Neural progenitor cell (in vitro differentiated cells): Measurements from ENCODE around the gene OGFOD2. TPM values are rescaled to one million over a fixed set of nuclear protein-coding genes. Genes with fewer than 3 reads are reported as not detected.

Source experiments
- DNase-seq: peaks from one replicate; pipeline ENCODE4 v3.0.0-alpha.2; 2016; ENCODE audit warnings: low spot score
- H2AFZ ChIP-seq: fragments of 200-600 bp; sonication (generic); replicated peaks from 2 replicates; pipeline ENCODE4 v1.6.1; 2016; ENCODE audit warnings: antibody characterized with exemption
- H3F3A ChIP-seq: fragments of 200-600 bp; sonication (generic); 2 replicates; pipeline ENCODE4 v1.6.1; 2016; ENCODE audit warnings: antibody characterized with exemption, low read depth
- H3K27ac ChIP-seq: fragments of 200-600 bp; sonication (generic); 2 replicates; pipeline ENCODE4 v1.5.1; 2016; ENCODE audit warnings: mild to moderate bottlenecking
- H3K27me3 ChIP-seq: fragments of 200-600 bp; sonication (generic); 2 replicates; pipeline ENCODE4 v1.6.1; 2016; ENCODE audit warnings: mild to moderate bottlenecking, moderate library complexity
- H3K36me3 ChIP-seq: fragments of 200-600 bp; sonication (generic); 2 replicates; pipeline ENCODE4 v1.5.1; 2016
- H3K4me1 ChIP-seq: fragments of 200-600 bp; sonication (generic); 2 replicates; pipeline ENCODE4 v1.6.1; 2016; ENCODE audit warnings: mixed run types
- H3K4me2 ChIP-seq: fragments of 200-600 bp; sonication (generic); 2 replicates; pipeline ENCODE4 v1.6.1; 2016
- H3K4me3 ChIP-seq: fragments of 200-600 bp; sonication (generic); 2 replicates; pipeline ENCODE4 v1.5.1; 2016
- H3K79me2 ChIP-seq: fragments of 200-600 bp; sonication (generic); 2 replicates; pipeline ENCODE4 v1.6.1; 2016; ENCODE audit warnings: low read depth
- H3K9ac ChIP-seq: fragments of 200-600 bp; sonication (generic); 2 replicates; pipeline ENCODE4 v1.6.1; 2016
- H3K9me3 ChIP-seq: fragments of 200-600 bp; sonication (generic); 2 replicates; pipeline ENCODE4 v1.5.1; 2016; ENCODE audit warnings: low read depth
- H4K20me1 ChIP-seq: fragments of 200-600 bp; sonication (generic); 2 replicates; pipeline ENCODE4 v1.6.1; 2016; ENCODE audit warnings: low read depth
- H3K27ac Mint-ChIP-seq: 3 replicates; pipeline ENCODE4 v1.8.0; 2021; ENCODE audit warnings: mixed read lengths
- H3K27me3 Mint-ChIP-seq: 2 replicates; pipeline ENCODE4 v1.8.0; 2022; ENCODE audit warnings: low read depth, mild to moderate bottlenecking, inconsistent platforms, moderate library complexity, mixed read lengths; ENCODE audit not compliant: insufficient read depth
- H3K36me3 Mint-ChIP-seq: 3 replicates; pipeline ENCODE4 v1.8.0; 2021; ENCODE audit warnings: mixed read lengths
- H3K4me1 Mint-ChIP-seq: 3 replicates; pipeline ENCODE4 v1.8.0; 2021; ENCODE audit warnings: mixed read lengths
- H3K4me3 Mint-ChIP-seq: 3 replicates; pipeline ENCODE4 v1.8.0; 2021; ENCODE audit warnings: mild to moderate bottlenecking, moderate library complexity, mixed read lengths
- H3K9me3 Mint-ChIP-seq: 3 replicates; pipeline ENCODE4 v1.8.0; 2020; ENCODE audit warnings: mixed read lengths
- EZH2 ChIP-seq: fragments of 200-600 bp; sonication (generic); IDR thresholded peaks from 2 replicates; pipeline ENCODE4 v1.6.1; 2017; ENCODE audit warnings: antibody characterized with exemption, mild to moderate bottlenecking, moderate library complexity
- EZH2phosphoT487 ChIP-seq: fragments of 200-600 bp; sonication (generic); IDR thresholded peaks from 2 replicates; pipeline ENCODE4 v1.6.1; 2017; ENCODE audit warnings: antibody characterized with exemption
- total RNA-seq: library from RNA; depleted of rRNA; stranded (reverse); fragments of >200 nt; gene quantifications from 2 replicates; pipeline ENCODE4 v1.2.3, GENCODE V29; 2015; ENCODE audit warnings: low replicate concordance
- TF ChIP-seq, protein P1 (sequence below): fragments of 200-600 bp; sonication (generic); IDR thresholded peaks from 2 replicates; pipeline ENCODE4 v1.5.1; 2017; ENCODE audit warnings: antibody characterized with exemption, mild to moderate bottlenecking

Gene OGFOD2
- total RNA-seq, 1 donor from 2014 or later: 9.9 TPM

DNA sequence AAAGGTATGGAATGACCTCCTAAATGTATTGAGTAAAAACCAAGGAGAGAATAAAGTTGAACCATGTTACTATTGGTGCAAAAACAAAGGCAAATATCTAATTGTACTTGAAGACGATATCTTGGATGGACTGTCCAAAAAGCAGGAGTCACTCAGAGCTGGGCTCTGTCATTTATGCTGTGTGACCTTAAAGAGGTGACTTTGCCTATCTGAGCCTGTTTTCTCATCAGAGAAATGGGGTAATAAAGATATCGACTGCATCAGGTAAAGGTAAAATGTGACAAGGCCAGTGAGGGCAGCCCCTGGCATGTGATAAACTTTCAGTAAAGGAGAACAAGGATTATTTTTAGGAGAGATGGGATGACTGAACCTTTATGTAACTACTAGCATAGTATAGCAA lies 6.9 kb upstream of the OGFOD2 start:
- H3K9me3 ChIP-seq: no peaks in the 10 kb centered on the region
- no peak for DNase-seq
- H3K36me3 ChIP-seq: no peaks in the 10 kb centered on the region
- H3K9ac ChIP-seq: no peak overlapping the region
- H3K4me2 ChIP-seq: no peak overlapping the region
- TF ChIP-seq, protein P1, sequence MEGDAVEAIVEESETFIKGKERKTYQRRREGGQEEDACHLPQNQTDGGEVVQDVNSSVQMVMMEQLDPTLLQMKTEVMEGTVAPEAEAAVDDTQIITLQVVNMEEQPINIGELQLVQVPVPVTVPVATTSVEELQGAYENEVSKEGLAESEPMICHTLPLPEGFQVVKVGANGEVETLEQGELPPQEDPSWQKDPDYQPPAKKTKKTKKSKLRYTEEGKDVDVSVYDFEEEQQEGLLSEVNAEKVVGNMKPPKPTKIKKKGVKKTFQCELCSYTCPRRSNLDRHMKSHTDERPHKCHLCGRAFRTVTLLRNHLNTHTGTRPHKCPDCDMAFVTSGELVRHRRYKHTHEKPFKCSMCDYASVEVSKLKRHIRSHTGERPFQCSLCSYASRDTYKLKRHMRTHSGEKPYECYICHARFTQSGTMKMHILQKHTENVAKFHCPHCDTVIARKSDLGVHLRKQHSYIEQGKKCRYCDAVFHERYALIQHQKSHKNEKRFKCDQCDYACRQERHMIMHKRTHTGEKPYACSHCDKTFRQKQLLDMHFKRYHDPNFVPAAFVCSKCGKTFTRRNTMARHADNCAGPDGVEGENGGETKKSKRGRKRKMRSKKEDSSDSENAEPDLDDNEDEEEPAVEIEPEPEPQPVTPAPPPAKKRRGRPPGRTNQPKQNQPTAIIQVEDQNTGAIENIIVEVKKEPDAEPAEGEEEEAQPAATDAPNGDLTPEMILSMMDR: no peak
- TF ChIP-seq EZH2phosphoT487: no peak
- TF ChIP-seq EZH2: no peak
- Mint-ChIP-seq H3K36me3 (no peaks in the 10 kb centered on the region), H3K4me1 (peaks cover 14% of the 10 kb centered on the region), H3K27me3 (peaks cover 8% of the 10 kb centered on the region), H3K27ac (no peak overlapping the region), H3K4me3 (no peak overlapping the region), H3K9me3 (no peaks in the 10 kb centered on the region)
- peaks cover 19% of the 10 kb centered on the region for H3F3A ChIP-seq
- H3K27me3 ChIP-seq: no peaks in the 10 kb centered on the region
- H2AFZ ChIP-seq: no peak overlapping the region
- no peaks in the 10 kb centered on the region for H3K79me2 ChIP-seq
- H3K4me1 ChIP-seq: peaks cover 12% of the 10 kb centered on the region
- H4K20me1 ChIP-seq: peaks cover 19% of the 10 kb centered on the region
- H3K4me3 ChIP-seq: no peak overlapping the region
- H3K27ac ChIP-seq: no peak overlapping the region

DNA sequence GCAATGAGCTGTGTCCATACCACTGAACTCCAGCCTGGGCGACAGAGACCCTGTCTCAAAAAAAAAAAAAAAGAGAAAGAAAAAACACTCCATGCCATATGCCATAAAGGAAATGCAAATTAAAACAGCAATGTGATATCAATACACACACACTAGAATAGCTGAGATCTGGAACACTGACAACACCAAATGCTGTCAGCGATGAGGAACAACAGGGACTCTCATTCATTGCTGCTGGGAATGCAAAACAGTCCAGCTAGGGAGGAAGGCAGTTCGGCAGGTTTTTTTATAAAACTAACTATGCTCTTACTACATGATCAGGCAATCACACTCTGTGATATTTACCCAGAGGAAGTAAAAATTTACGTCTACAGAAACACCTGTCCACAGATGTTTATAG lies 5.4 kb upstream of the OGFOD2 start:
- peaks cover 25% of the 10 kb centered on the region for H3F3A ChIP-seq
- H3K9me3 Mint-ChIP-seq: no peaks in the 10 kb centered on the region
- H3K27me3 ChIP-seq: no peaks in the 10 kb centered on the region
- no peak overlapping the region for H3K4me3 ChIP-seq
- H3K4me2 ChIP-seq: no peak overlapping the region
- H3K79me2 ChIP-seq: no peaks in the 10 kb centered on the region
- peak overlapping the region; percentile 17 for H3K27ac Mint-ChIP-seq
- TF ChIP-seq EZH2phosphoT487 (no peak), EZH2 (no peak)
- TF ChIP-seq, protein P1: no peak
- no peak for DNase-seq
- H2AFZ ChIP-seq: no peak overlapping the region
- H4K20me1 ChIP-seq: peaks cover 14% of the 10 kb centered on the region
- peaks cover 11% of the 10 kb centered on the region for H3K4me1 Mint-ChIP-seq
- no peaks in the 10 kb centered on the region for H3K36me3 ChIP-seq
- peaks cover 8% of the 10 kb centered on the region for H3K27me3 Mint-ChIP-seq
- peaks cover 12% of the 10 kb centered on the region for H3K4me1 ChIP-seq
- H3K4me3 Mint-ChIP-seq: no peak overlapping the region
- H3K36me3 Mint-ChIP-seq: no peaks in the 10 kb centered on the region
- no peak overlapping the region for H3K27ac ChIP-seq
- no peak overlapping the region for H3K9ac ChIP-seq
- no peaks in the 10 kb centered on the region for H3K9me3 ChIP-seq

DNA sequence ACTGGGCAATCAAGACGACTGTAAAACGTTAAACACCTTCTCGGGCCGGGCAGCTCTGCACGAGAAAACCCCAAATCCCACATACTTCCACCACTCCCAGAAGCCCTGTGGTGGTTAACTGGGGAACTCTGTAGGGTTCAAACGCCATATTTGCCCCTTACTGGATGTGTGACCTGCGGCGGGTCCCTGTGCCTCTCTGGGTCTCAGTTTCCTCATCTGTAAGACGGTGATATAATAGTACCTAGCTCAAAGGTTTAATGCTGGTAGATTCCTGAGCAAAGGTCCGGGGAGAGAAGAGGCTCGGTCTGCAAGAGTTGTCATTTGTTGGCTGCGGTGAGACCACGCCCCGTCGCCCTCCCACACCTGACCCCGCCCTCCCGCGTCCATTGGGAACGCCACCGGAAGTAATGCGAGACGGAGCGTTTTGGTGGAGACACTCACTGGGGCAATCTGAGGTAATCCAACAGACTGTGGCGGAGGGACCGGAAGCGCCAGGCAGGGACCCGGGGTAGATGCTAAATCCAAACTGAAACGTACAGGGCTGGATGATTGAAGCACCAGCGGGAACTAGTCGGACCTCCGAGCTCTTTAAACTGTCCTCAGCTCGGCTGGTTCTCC lies 661 bp upstream of the OGFOD2 start:
- Mint-ChIP-seq H3K9me3 (no peaks in the 10 kb centered on the region), H3K27me3 (no peaks in the 10 kb centered on the region), H3K36me3 (peaks cover 2% of the 10 kb centered on the region), H3K27ac (peak overlapping the region; percentile 99), H3K4me3 (peak overlapping the region; percentile 98), H3K4me1 (peaks cover 17% of the 10 kb centered on the region)
- Histone ChIP-seq H3K79me2 (peaks cover 15% of the 10 kb centered on the region), H4K20me1 (no peaks in the 10 kb centered on the region), H3K4me2 (peak overlapping the region; percentile 81), H3K36me3 (no peaks in the 10 kb centered on the region), H3K27ac (peak overlapping the region; percentile 72), H3K4me3 (peak overlapping the region; percentile 88), H3K9ac (peak overlapping the region; percentile 79), H3F3A (peaks cover 9% of the 10 kb centered on the region), H2AFZ (peak overlapping the region; percentile 96), H3K4me1 (peaks cover 5% of the 10 kb centered on the region), H3K9me3 (no peaks in the 10 kb centered on the region), H3K27me3 (no peaks in the 10 kb centered on the region)
- TF ChIP-seq, protein P1: no peak
- TF ChIP-seq EZH2phosphoT487 (no peak), EZH2 (no peak)
- peak; percentile 99 for DNase-seq
